ENCODE data around the gene PBXIP1.

Gene PBXIP1

DNA sequence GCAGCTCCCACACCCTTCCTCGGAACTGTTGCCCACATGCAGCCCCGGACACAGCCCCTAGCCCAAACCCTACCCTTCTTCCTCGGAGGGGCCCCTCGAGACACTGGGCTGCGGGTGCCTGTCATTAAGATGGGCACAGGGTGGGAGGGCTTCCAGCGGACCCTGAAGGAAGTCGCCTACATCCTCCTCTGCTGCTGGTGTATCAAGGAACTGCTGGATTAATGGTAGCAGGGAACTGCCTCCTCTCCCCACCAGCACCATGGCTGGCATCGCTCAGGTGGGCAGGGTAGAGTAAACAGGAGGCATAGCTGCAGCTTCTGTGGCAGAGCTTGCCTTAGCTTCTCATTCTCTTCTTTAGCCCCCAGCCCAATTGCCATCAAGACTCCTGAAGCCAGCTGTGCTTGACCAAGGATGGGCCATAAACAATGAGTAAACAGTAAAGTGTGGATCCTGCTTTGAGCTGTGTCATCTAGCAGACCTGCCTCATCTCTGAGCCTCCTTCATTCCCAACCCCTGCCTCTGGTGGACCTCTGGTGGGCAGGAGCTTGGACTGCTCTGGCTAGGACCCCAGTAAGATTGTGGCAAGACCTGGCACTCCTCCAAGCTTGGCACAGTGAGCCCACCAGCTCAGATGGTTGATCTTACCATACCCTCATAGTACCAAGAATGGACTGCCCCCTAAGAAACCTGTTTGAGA lies 37.8 kb upstream of the PBXIP1 start, which contains the start of gene LENEP:
Gene LENEP, plus strand, starts transcription at position 15 of the 697 bp plus-strand sequence. Its CDS starts 22 bp downstream, at position 37.
- TF ChIP-seq, protein P1, sequence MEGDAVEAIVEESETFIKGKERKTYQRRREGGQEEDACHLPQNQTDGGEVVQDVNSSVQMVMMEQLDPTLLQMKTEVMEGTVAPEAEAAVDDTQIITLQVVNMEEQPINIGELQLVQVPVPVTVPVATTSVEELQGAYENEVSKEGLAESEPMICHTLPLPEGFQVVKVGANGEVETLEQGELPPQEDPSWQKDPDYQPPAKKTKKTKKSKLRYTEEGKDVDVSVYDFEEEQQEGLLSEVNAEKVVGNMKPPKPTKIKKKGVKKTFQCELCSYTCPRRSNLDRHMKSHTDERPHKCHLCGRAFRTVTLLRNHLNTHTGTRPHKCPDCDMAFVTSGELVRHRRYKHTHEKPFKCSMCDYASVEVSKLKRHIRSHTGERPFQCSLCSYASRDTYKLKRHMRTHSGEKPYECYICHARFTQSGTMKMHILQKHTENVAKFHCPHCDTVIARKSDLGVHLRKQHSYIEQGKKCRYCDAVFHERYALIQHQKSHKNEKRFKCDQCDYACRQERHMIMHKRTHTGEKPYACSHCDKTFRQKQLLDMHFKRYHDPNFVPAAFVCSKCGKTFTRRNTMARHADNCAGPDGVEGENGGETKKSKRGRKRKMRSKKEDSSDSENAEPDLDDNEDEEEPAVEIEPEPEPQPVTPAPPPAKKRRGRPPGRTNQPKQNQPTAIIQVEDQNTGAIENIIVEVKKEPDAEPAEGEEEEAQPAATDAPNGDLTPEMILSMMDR (IDR thresholded peaks at IDR 0.05; ENCODE audit: low read depth, low read length, missing control alignments) = no peak
- DNase-seq (ENCODE audit: low read depth) = no peak
- H3K4me3 ChIP-seq (ENCODE audit: low read depth, low read length) = no peak within 1 kb of the TSS
- in situ Hi-C loops (cut with HindIII; ENCODE audit: low sequenced_read_pairs) = no loop called here

DNA sequence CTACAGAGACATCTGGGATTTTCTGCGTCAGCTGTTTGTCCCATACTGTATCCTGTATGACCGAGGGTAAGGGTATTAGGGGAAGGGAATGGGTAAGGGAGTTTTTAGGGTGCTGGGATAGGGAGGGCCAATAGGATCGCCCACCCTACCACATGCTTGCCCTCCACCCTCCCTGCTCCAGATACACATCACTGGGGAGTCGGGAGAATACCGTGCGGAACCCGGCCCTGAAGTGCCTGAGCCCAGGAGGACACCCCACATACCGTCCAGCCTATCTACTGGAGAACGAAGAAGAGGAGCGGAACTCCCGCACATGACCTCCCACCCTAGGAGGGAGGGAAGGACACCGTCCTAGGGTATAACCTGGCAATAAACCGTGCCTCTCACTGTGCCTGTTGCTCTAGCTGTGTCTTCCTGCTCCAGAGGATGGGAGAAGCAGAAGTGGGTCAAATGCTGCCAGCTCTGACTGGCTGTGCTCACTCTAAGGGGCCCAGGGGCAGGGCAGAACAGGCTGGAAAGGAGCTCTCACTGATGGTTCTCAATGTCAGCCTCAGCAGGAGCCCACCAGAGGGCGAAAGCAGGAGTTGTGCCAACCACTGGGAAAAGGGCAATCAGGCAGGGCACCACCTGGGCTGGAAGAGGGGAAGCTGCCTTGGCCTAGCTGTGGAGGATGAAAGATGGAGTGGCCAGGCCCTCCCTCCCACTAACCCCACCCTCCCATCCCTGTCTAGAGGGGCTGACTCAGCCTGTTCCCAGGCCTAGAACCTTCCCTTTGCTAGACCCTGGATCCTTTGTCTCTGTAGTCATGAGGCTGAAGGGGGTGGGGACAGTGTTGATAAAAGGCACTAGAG lies 37.0 kb upstream of the PBXIP1 start:
- no peak for DNase-seq (ENCODE audit: low read depth)
- no peak overlapping the region for H3K4me3 ChIP-seq (ENCODE audit: low read depth, low read length)
- TF ChIP-seq, protein P1 (IDR thresholded peaks at IDR 0.05; ENCODE audit: low read depth, low read length, missing control alignments) = peak; percentile 18
- in situ Hi-C loops (cut with HindIII; ENCODE audit: low sequenced_read_pairs) = no loop called here

DNA sequence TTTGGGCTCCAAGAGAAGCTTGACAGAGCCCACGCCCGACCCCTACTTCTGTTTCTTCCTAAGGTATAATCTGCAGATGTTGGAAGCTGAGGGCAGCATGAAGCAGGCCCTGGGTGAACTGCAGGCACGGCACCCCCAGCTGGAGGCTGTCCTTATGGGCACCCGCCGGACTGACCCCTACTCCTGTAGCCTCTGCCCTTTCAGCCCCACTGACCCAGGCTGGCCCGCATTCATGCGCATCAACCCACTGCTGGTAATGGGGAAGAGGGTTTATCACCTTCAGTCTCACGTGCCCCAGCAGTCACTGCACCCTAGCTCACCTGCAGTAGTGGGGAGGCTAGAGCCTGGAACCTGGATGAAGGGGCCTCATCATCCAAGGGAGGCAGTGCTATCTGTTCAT lies 34.4 kb upstream of the PBXIP1 start:
- TF ChIP-seq, protein P1 (IDR thresholded peaks at IDR 0.05; ENCODE audit: low read depth, low read length, missing control alignments) = no peak
- no peak overlapping the region for H3K4me3 ChIP-seq (ENCODE audit: low read depth, low read length)
- in situ Hi-C loops (cut with HindIII; ENCODE audit: low sequenced_read_pairs) = no loop called here
- DNase-seq (ENCODE audit: low read depth) = no peak

DNA sequence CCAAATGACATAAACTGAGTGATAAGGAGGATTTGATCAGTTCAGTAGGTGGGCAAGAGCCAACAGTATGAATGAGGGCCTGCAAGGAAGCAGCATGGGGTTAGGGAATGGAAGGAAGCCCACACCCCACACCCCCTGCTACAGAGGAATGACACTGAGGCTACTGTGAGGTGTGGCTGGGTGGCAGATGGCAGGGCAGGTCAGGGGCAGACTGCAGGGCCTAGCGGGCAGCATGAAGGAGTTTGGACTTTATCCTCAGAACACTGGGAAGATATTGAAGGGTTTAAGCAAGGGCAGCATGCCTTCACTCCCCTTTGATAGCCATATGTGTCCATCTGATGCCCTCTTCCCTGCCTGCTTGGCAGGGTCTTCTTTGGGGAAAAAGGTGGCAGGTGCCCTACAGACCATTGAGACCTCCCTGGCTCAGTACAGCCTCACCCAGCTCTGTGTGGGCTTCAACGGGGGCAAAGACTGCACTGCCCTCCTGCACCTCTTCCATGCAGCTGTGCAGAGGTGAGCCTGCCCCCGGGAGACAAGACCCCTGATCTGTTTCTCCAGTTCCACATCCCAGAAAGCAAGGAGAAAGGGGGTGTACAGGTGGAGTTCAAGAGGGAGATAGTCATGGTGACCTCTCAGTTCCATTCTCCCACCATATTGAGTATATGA lies 33.4 kb upstream of the PBXIP1 start:
- H3K4me3 ChIP-seq (ENCODE audit: low read depth, low read length) = no peak overlapping the region
- DNase-seq (ENCODE audit: low read depth) = no peak
- in situ Hi-C loops (cut with HindIII; ENCODE audit: low sequenced_read_pairs) = no loop called here
- TF ChIP-seq, protein P1 (IDR thresholded peaks at IDR 0.05; ENCODE audit: low read depth, low read length, missing control alignments) = no peak

DNA sequence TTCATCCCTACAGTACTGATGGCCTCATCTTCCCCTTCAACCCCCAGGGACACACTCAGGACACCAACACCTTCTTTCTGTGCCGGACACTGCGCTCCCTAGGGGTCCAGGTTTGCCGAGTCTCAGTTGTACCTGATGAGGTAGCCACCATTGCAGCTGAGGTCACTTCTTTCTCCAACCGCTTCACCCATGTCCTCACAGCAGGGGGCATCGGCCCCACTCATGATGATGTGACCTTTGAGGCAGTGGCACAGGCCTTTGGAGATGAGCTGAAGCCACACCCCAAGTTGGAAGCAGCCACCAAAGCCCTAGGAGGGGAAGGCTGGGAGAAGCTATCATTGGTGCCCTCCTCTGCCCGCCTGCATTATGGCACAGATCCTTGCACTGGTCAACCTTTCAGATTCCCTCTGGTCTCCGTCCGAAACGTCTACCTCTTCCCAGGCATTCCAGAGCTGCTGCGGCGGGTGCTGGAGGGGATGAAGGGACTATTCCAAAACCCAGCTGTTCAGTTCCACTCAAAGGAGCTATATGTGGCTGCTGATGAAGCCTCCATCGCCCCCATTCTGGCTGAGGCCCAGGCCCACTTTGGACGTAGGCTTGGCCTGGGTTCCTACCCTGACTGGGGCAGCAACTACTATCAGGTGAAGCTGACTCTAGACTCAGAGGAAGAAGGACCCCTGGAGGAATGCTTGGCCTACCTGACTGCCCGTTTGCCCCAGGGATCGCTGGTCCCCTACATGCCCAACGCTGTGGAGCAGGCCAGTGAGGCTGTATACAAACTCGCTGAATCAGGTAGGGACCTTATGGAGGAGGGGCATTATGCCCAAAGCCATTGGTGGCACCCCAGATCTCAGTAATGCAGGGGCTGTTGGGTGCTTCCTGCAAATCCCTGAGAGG lies 32.4 kb upstream of the PBXIP1 start:
- TF ChIP-seq, protein P1 (IDR thresholded peaks at IDR 0.05; ENCODE audit: low read depth, low read length, missing control alignments) = no peak
- in situ Hi-C loops (cut with HindIII; ENCODE audit: low sequenced_read_pairs) = no loop called here
- no peak overlapping the region for H3K4me3 ChIP-seq (ENCODE audit: low read depth, low read length)
- DNase-seq (ENCODE audit: low read depth) = no peak
